ENCODE data around the gene IFI27.

Gene IFI27

DNA sequence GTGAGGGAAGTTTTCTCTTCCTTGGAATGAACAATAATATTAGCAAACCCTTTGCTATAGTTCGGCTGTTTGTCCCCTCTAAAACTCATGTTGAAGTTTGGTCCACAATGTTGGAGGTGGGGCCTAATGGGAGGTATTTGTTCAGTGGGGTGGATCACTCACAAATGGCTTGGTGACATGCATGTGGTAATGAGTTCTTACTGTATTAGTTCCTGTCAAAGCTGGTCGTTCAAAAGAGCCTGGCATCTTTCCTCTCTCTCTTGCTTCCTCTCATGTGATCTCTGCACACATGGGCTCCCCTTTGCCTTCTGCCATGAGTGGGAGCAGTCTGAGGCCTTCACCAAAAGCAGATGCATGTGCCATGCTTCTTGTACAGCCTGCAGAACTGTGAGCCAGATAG, 50.5 kb downstream of the IFI27 start:
- DNase-seq, result no peak

DNA sequence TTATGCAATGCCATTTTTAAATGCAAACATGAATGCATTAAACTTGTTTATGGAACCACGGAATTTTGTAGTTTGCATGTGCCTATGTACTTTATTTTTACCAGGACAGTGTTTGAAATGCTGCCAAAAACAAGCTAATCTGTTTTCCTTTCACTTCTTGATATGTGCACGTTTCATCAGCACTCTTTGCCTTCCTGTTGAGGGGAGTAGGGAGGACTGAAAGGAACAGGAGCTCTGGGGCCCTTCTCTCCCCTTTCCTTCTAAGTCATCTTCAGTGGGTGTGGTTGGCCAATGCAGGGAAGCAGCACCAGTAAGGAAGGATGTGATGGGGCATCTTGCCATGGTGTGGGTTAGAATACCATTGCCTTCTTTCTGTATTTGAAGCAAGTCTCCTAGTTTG, 51.4 kb downstream of the IFI27 start:
- no peak for DNase-seq

DNA sequence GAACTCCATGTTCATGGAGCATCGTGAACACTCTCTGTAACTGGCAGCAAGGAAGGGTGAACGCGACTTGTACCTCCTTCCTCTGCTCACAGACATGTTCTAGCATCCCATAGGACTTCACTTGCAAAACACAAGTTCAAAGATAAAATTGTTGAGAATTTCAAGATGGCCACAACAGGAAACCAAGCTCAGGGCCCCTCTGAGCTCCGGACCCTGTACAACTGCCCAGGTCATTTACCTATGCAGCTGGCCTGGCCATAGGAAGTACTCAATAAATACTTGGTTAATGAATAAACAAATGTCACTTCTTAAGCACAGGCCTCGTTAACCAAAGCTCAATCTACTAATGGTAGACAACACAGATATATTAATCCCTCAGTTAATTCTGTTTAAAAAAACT, 51.9 kb downstream of the IFI27 start:
- no peak for DNase-seq

DNA sequence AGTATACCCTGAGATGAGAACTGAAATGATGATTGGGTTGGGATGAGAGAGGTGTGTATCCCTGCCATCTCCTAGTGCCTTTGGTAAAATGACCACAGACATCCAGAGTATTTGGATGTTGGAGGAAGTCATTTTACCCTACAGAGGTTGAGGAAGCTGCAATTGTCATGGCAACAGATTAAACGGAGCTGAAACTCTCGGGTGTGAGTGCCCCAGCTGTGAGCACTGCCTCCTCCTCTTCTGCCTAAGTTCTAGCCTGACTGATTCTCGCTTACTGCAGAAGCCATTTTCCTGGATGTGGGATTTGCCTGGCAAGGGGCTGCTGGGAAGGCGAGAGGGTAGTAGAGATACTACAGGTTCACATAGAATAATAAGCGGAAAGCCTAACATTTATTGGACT, 53.3 kb downstream of the IFI27 start:
- DNase-seq, result no peak

DNA sequence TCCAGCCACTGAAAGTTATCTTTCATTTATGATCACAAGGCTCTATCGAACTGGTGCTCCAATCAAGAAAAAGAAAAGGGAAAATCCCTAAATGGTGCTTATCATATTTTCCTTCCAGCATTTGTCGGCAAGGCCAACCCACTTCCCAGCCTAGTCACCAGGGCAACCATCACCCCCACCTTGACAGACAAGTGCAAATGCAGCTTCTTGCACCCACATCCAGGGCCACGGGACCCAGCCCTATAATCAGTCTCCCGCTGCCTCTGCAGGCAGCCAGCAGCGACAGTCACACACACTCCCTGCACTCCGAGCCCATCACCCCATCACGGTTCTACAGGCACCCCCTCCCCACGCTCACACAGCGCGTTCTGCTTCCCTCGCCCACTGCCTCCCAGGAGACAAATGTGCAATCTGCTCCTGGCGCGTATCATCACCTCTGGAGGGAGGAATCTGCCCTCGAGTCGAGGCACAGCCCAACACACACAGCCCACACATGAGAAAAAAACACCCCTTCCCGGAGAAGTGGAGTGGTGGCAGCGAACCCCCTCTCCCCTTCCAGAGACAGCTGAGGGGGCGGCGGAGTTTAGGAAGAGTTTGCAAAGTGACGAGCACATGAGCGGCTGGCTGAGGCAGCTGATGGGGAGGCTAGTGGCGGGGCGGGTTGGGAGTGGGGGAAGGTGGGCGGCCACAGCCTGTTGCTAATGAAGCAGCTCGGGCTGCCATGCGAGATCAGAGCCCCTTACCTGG, 54.3 kb downstream of the IFI27 start:
- DNase-seq, result no peak

DNA sequence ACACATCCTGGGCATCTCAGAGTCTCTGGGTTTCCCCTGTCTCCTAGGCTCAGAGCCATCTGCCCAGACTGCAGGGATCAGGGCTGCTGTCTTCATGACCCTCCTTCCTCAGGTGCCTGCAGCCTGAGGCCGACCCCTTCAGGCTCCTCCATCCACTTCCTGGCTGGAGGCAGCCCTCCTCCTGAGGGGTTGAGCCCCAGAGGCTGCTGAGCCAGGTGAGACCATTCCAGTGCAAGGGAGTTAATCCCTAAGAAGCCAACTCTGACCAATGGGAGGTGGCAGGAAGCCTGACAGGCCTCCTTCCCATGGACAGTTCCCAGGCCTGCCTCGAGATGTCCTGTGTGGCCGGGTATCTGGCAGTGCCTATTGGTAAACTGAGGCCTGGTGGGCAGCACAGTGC, 55.2 kb downstream of the IFI27 start:
- DNase-seq, result no peak
